ENCODE data around the gene ASF1B.

The ASF1B gene

GRCh38 chr19:14081797-14082674, 54.4 kb downstream of the ASF1B start:
- DNase-seq, result peak; percentile 26

GRCh38 chr19:14080887-14081796, 55.2 kb downstream of the ASF1B start:
- peak; percentile 99 for DNase-seq

GRCh38 chr19:14078411-14078810, 58.0 kb downstream of the ASF1B start:
- no peak for DNase-seq

- DNase-seq, result peak; percentile 17
Measured at GRCh38 chr19:14073925-14074838, 62.2 kb downstream of the ASF1B start.

GRCh38 chr19:14073261-14073924, 63.0 kb downstream of the ASF1B start:
- peak; percentile 81 for DNase-seq

- peak; percentile 47 for DNase-seq
Measured at GRCh38 chr19:14072535-14073260, 63.7 kb downstream of the ASF1B start, which contains the start of gene MISP3. Gene MISP3, plus strand, starts transcription at chr19:14072786. Its CDS starts 524 bp downstream, at chr19:14073310.

- DNase-seq, result no peak
Measured at GRCh38 chr19:14070268-14071050, 65.9 kb downstream of the ASF1B start.
